Dermis blood vessel endothelial cell (primary cell): Measurements from ENCODE around the gene CUEDC2. TPM values are rescaled to one million over a fixed set of nuclear protein-coding genes. Genes with fewer than 3 reads are reported as not detected.
"Not testable (repeated sequence)": the region's sequence is repeated elsewhere in the genome, so short reads cannot be mapped to it uniquely, and the experiment has no call there.

ENCODE experiments used
- DNase-seq: peaks from one replicate; pipeline ENCODE4 v3.0.0; 2010
- total RNA-seq: library from RNA; depleted of rRNA; stranded (reverse); fragments of >200 nt; gene quantifications from 2 replicates; pipeline ENCODE4 v1.2.3, GENCODE V29; 2014

The CUEDC2 gene
- total RNA-seq, 1 donor from 2014 or later, result 51.2 TPM

- not testable (repeated sequence) for DNase-seq
Observed at GRCh38 chr10:102454662-102455487, 22.5 kb upstream of the CUEDC2 start.

GRCh38 chr10:102453502-102453901, 21.1 kb upstream of the CUEDC2 start:
- DNase-seq, result no peak

- DNase-seq, result peak; percentile 49
Observed at GRCh38 chr10:102452672-102453340, 20.4 kb upstream of the CUEDC2 start.

GRCh38 chr10:102451105-102451969, 19.0 kb upstream of the CUEDC2 start, which contains the start of gene C10orf95:
TSS of gene C10orf95 (minus strand) at chr10:102451543. CDS start at chr10:102451093, 450 bp downstream.
- no peak for DNase-seq

- DNase-seq, result peak; percentile 84
Observed at GRCh38 chr10:102450374-102451104, 18.2 kb upstream of the CUEDC2 start.

- no peak for DNase-seq
Observed at GRCh38 chr10:102450124-102450373, 17.7 kb upstream of the CUEDC2 start.

- DNase-seq, result peak; percentile 57
Observed at GRCh38 chr10:102449321-102450123, 17.1 kb upstream of the CUEDC2 start.

GRCh38 chr10:102444851-102445250, 12.5 kb upstream of the CUEDC2 start:
- no peak for DNase-seq

- DNase-seq, result no peak
Observed at GRCh38 chr10:102438374-102438773, 6.0 kb upstream of the CUEDC2 start.

- no peak for DNase-seq
Observed at GRCh38 chr10:102437515-102437914, 5.1 kb upstream of the CUEDC2 start.

- DNase-seq, result no peak
Observed at GRCh38 chr10:102436312-102436711, 3.9 kb upstream of the CUEDC2 start.

- no peak for DNase-seq
Observed at GRCh38 chr10:102435529-102436233, 3.3 kb upstream of the CUEDC2 start.

GRCh38 chr10:102435133-102435497, 2.7 kb upstream of the CUEDC2 start:
- no peak for DNase-seq

GRCh38 chr10:102434394-102435132, 2.2 kb upstream of the CUEDC2 start:
- no peak for DNase-seq

- DNase-seq, result no peak
Observed at GRCh38 chr10:102433619-102434046, 1.3 kb upstream of the CUEDC2 start.

- no peak for DNase-seq
Observed at GRCh38 chr10:102431452-102432124, 786 bp downstream of the CUEDC2 start.

- no peak for DNase-seq
Observed at GRCh38 chr10:102429468-102429867, 2.9 kb downstream of the CUEDC2 start.

- DNase-seq, result no peak
Observed at GRCh38 chr10:102426803-102427287, 5.5 kb downstream of the CUEDC2 start.

GRCh38 chr10:102425444-102425843, 6.9 kb downstream of the CUEDC2 start:
- no peak for DNase-seq

GRCh38 chr10:102424916-102425315, 7.5 kb downstream of the CUEDC2 start:
- no peak for DNase-seq
